H1 (cell line): Measurements from ENCODE around the gene INPP4B. TPM values are rescaled to one million over a fixed set of nuclear protein-coding genes. Genes with fewer than 3 reads are reported as not detected.

ENCODE experiments used
- CBX5 ChIP-seq: fragments of 300-800, 300-1000 bp; sonication (generic); IDR thresholded peaks from 2 replicates; pipeline ENCODE4 v1.7.1; 2016; ENCODE audit warnings: antibody characterized with exemption, low read length, low read depth
- CTCF ChIP-seq, 3 experiments: IDR thresholded peaks; 1 replicate in 2 of 3; 2 replicates in 1 of 3; pipeline versions ENCODE4 v1.5.1 to v1.6.1; 2011; ENCODE audit warnings: low read length in 3 of 3, mild to moderate bottlenecking in 3 of 3, inconsistent platforms in 2 of 3, low read depth in 1 of 3, moderate library complexity in 1 of 3; ENCODE audit not compliant: insufficient read depth in 1 of 3; ENCODE audit errors: control extremely low read depth in 1 of 3
- KDM5A ChIP-seq: fragments of 200-600 bp; IDR thresholded peaks from 2 replicates; pipeline ENCODE4 v1.7.1; 2012; ENCODE audit warnings: mild to moderate bottlenecking, low read length, inconsistent platforms, mixed read lengths
- TAF1 ChIP-seq: IDR thresholded peaks from 2 replicates; pipeline ENCODE4 v1.6.1; 2011; ENCODE audit warnings: mild to moderate bottlenecking, low read depth, low read length
- TAF7 ChIP-seq: optimal IDR thresholded peaks from 2 replicates; pipeline ENCODE3; 2011; ENCODE audit warnings: low read depth, mild to moderate bottlenecking, inconsistent platforms, low read length, moderate library complexity, borderline replicate concordance
- ZNF274 ChIP-seq: IDR thresholded peaks from 2 replicates; pipeline ENCODE4 v1.7.0; 2012; ENCODE audit warnings: low read length, borderline replicate concordance; ENCODE audit errors: extremely low read depth
- polyA plus RNA-seq, 7 experiments: library from polyadenylated mRNA; depleted of rRNA in 3 of 7; stranded (reverse) in 5 of 7; unstranded in 2 of 7; fragments of >200 nt in 5 of 7; fragments of 200-250 nt in 2 of 7; gene quantifications; 1 replicate in 5 of 7; 2 replicates in 1 of 7; 4 replicates in 1 of 7; pipeline versions ENCODE4 v1.2.1 to v1.2.3, GENCODE V29; 2011 to 2013; ENCODE audit warnings: missing spikeins in 2 of 7, mixed read lengths in 2 of 7
- total RNA-seq: library from RNA; stranded (reverse); fragmentation: NEBNext Ultra II Directional; extraction: Animal tissue kit (Norgen Biotek cat#: 25700); gene quantifications from 2 replicates; pipeline ENCODE4 v1.2.1, GENCODE V29; 2021

The INPP4B gene
- total and polyA plus RNA-seq, 2 of the 8 experiments (the other 6 are each of a cell fraction or from before 2014, with no cell fraction given): 0.11 to 0.54 TPM

DNA sequence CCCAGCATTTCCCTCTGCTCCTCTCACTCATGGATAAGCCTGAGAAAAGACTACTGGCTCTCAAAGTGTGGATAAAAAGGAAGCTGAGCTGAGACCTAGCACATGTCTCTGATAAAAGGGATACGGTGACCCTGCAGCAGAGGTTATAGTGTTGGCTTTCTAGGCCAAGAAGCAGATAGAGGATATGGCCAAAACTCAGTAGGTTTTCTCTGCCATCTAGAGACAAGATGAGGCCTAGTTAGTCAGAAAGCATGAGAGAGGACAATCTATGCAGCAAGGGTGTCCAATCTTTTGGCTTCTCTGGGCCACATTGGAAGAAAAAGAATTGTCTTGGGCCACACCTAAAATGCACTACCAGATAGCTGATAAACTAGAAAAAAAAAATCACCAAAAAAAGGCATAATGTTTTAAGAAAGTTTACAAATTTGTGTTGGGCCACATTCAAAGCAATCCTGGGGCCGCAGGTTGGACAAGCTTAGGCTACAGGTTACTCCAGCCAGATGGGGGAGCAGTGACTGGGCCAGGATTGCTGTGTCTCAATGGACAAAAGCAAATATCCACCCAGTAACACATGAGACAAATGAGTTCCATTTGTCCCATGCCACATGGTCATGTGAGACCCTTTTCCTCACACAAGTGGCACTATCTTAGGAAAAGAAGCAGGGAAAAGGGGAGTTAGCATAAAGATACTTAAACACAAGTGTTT, 411.4 kb downstream of the INPP4B start (continued):
- no peak for TF ChIP-seq TAF7
- TF ChIP-seq CBX5: no peak
- peak in 1 of 3 experiments; percentile 9; a peak in 1 of 4 replicates for TF ChIP-seq CTCF (IDR thresholded peaks at IDR 0.05; ENCODE audit: control extremely low read depth in 1 of 3, insufficient read depth in 1 of 3, low read depth in 1 of 3, low read length in 3 of 3)
- no peak for TF ChIP-seq TAF1
- TF ChIP-seq KDM5A: no peak
- no peak for TF ChIP-seq ZNF274
